Hematopoietic multipotent progenitor cell (in vitro differentiated cells): ENCODE results near the gene ADAM19. TPM values are rescaled to one million over a fixed set of nuclear protein-coding genes. Genes with fewer than 3 reads are reported as not detected.

ENCODE experiments used
- DNase-seq, 3 donors: peaks; one replicate each; pipeline ENCODE4 v3.0.0-alpha.2; 2011 to 2015; ENCODE audit warnings: low read depth in 2 of 3, low spot score in 2 of 3
- total RNA-seq: library from RNA; depleted of rRNA; stranded (reverse); fragments of >200 nt; gene quantifications from one replicate; pipeline ENCODE4 v1.2.3, GENCODE V29; 2012

ADAM19 gene
- total RNA-seq, 1 donor, result 2.2 TPM

DNA sequence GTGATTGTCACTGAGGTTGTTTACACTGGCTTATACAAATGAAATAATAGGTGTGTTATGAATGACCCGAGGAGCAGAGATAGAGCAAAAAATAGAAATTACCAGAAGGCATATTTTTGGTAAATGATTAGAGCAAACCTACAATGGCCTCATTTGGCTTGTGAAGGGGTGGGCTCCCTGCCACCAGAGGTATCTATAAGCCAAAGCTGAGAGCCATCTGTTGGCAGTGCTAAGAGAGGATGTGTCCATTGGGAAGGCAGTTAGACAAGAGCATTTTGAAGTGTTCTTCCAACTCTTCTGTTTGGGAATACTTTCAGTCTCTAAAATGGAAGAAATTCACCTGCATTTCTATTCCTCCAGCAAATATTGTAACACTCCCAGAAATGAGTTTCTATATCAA, 104.9 kb downstream of the ADAM19 start:
- no peak for DNase-seq

DNA sequence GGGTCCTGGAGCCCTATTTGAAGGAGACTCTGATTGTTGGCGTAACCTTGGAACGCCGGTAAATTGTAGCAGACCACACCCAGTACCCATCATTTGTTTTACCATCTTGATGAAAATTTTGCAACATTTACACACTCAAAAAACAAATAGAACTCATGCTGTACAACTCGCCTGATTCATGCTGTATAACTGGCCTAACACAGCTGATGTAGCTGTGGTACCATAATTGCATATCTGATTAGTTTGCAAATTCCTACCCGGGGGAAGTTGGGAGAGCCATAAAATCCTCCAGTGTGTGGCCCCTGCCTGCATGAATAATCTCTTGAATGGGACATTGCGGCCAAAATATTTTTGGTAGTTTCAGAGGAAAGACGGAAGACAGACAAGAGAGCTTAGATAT, 105.9 kb downstream of the ADAM19 start:
- no peak for DNase-seq

DNA sequence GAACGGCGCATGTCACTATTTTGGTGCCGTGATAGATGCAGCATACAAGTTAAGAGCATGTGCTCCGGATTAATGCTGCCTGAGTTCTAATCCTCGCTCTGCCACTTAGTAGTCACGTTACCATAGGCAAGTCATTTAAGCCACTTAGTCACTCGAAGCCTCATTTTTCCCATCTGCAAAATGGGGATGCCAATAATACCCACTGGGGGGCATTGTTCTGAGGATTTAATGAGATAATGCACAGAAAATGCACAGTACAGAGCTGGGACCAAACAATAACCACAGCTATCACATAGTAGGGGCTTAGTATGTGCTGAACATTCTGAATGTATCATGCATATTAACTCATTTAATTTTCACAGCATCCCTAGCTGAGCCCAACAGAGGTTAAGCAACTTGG, 106.5 kb downstream of the ADAM19 start:
- DNase-seq, result no peak

DNA sequence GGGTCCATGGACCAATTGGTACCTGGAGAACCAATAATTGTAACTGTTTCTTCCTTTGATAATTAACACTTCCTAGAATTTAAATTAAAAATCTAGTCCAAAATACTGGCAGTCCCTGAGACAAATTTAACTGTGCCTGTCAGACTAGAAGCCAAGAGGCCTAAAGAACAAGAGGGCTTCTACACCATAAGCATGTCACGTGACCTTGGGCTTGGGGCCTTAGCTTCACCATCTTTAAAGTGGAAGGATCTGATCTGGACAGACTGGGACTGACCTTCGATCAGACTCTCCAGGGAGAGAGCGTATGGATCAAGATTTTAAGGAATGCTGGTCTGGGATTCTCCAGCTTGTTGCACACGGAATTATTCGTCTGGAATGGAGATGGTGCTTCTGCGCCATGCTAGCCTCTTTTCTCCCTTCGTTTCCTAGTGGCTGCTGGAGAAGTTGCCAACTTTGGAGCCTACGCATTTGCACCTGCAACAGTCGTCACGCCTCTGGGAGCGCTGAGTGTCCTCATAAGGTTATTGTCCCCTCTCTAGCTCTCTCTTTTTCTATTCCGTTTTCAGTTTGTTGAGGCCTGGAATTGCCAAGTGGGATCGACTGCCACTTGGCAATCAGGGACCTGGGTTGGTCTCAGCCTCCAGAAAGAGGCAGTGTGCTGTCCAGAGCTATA, 107.1 kb downstream of the ADAM19 start:
- no peak for DNase-seq

DNA sequence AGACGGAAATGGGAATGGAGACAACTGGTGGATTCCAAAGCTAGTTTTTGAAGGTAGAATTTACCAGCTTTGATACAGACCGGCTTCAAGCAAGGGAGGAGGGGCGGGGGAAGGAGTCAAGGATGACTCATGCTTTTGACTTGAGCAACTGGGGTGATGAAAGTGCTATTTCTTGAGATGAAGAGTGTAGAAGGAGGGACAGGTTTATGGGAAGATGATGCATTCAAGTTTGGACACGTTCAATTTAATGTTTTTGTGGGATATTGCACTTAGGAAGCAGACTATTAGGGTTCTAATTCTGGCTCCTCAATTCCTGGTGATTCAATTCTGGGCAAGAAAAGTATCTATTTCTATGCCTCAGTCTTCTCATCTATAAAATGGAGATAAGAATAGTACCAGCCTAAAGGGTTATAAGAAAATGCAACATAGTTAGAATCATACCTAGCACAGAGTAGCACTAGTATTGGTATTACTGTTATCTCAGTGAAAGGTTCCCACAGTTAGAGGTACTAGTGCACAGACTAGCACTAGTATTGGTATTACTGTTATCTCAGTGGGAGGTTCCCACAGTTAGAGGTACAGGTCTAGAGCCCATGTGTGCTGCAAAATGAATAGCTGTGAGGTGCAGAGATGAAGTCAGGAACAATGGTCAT, 110.9 kb downstream of the ADAM19 start:
- peak in 2 of 3 donors; percentile 53 to 75 for DNase-seq

DNA sequence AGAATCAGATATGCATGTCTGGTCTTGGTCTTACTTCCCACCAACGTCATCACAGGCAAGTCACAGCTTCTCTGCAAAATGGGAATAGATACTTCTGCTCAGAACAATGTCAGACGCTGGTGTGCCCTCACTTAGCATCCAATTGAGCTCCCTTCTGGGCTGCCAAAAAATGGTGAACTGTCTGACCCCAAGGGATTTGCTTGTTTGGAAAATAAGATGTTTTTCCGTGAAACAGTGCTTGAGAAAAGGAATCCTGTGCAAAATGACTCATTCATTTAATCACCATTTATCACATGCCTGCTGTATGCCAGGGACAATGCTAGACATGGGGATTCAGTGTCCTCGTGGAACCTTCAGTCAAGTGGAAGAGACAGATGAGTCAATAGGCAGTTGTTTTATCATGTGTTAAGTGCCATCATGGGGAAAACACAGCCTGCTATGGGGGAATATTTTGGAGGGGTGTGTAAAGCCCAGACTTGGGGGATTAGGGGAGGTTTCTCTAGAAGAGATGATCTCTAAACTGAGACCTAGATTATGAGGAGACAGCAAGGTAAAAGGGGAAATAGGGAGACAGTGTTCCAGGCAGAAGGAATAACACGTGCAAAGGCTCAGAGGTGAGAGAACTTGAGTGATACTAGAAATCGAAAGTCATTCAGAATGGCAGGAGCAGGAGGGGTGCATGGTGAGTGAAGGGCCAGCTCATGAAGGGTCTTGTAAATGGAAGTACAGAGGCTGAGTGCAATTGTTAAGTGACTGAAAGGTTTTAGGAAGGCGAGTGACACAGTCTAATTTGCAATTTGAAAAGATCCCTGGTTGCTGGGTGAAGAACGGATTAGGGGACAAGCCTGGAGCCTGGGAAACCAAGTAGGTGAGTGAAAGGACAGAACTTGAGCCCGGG, 111.7 kb downstream of the ADAM19 start:
- no peak for DNase-seq

DNA sequence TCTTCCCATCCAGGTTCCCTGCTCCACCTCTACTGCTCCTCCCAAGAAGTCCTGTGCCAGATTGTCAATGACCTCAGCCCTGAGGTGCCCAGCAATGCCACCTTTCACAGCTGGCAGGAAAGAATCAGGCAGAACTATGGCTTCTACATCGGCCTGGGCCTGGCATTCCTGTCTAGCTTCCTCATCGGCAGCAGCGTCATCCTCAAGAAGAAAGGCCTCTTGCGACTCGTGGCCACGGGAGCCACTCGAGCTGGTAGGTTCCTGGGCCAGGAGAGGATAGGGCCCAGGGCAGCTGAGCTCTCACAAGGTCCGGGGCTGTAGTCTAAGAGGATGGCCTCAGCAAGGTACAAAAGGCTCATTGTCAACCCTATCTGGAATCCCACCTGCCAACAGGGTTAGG, 112.5 kb downstream of the ADAM19 start:
- DNase-seq, result no peak

DNA sequence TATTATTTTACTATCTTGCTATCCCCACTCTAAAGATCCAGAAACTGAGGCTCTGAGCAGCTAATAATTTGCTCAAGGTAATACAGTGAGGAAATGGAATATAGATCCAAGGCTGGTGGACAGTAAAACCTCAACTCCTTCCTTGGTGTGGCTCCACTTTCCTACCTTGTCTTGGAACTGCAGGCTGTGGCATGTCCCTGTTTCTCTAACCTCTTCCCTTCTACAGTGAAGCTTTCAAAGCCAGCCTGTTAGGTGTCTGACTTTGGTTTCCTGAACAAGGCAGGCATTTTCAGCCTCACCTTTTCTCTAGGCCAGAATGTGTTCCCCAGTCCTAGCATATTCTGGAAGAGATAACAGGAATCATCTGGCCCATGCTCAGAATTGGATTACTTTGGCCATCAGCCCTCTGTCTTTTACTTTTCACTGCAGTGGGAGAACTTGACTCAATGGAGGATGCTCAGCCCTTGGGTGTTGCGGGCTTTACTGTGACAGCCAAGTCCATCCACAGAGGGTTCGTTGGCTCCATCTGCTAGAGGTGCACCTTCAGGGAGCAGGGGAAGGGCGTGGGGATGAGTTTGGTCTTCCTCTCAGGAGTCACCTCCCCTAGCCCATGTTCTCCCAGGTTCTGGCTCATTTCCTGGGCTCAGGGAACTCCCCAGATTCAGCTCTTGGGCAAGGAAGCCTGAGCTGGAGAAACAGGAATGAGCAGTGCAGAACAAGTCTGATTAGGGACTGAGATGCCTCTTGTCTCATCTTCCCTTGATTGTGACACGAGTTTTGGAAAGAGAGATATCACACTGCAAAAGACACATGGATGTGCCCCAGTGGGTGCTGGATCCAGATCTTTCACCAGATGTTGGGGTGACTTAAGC, 114.4 kb downstream of the ADAM19 start:
- no peak for DNase-seq

DNA sequence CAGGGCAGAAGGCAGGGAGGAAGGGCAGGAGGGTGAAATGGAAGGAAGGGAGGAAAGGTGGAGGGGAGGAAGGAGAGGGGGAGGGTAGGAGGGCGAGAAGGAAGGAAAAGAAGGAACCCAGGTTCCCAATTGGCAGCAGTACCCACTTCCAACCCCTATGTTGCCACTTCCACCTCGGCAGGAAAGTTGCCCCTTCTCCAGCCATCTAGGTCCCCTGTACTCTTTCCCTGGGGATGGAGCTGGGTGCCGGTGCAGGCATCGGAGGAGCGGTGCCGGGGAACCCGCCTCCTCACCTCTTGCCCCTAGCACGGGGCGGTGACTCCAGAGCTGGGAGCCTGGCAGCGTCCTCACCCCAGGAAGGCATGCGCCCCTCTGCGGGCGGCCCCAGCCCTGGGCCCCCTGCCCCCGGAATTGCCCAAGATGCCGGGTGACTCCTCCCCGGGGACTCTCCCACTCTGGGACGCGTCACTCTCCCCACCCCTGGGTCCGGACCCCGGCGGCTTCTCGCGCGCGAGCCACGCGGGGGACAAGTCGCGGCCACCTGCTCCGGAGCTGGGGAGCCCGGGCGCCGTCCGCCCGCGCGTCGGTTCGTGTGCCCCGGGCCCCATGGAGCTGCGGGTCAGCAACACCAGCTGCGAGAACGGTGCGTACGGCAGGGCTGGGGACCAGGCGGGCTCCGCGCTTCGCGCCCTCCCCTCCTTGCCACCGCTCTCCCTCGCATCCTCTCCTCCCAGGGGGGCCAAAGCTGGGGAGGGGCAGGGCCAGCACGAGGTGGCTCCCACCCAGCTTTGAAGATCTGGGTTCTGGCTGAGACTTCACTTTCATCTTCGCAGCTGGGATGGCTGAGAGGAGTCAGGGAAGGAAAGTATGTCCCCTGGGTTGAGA, 115.6 kb downstream of the ADAM19 start, which contains the start of gene NIPAL4:
TSS of gene NIPAL4 (plus strand) at position 499 of the 885 bp plus-strand sequence. CDS start at position 607, 108 bp downstream.
- DNase-seq, result peak in 2 of 3 donors; percentile 47 to 48

DNA sequence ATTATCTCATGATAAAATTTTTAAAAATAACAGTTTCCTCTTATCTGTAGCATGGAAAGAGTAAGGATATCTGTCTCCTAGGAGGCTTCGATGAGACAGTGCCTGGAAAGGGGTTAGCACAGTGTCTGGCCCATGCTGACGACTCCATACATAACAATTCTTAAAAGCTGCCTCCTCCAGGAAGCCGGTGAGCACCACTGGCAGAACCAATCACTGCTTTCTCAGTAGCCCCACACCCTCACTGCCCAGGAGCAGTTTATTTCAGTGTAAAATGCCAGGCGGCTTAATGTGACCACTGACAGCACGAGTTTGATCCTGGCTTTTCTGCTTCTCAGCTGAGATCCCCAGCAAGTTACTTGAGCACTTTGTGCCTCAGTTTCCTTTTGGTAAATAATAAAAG, 116.7 kb downstream of the ADAM19 start:
- DNase-seq, result no peak

DNA sequence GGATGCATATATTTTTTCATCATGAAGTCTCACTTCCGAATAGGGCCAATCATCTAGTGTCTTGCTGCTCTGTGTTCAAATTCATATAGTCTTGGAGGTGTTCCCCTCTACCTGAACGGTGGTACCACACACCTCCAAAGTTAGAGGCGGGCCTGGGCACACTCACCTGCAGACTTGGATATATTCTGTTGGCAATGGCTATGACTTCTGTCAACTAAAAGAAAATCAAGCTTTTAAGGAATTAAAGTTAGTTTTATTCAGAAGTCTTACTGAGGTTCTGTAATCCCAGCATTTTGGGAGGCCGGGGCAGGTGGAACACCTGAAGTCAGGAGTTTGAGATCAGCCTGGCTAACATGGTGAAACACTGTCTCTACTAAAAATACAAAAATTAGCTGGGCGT, 118.2 kb downstream of the ADAM19 start:
- DNase-seq, result no peak

DNA sequence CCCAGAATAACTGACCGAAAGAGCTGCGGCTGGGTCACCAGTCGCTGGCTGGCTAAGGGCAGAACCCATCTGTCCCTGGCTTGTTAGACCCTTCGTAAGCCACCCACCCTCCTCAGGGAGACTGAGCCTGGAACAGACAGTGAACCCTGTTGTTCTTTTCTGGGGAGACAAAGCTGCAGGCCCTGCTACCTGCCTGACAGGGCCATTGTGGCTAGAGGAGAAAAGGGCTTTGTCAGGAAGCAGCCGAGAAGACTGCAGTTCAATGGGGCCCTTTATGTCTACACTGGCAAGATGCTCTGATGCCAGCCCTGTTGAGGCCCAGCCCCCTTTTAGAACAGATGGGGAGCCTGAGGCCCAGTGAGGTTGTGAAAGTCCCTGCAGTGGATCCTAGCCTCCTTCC, 119.3 kb downstream of the ADAM19 start:
- DNase-seq, result no peak

DNA sequence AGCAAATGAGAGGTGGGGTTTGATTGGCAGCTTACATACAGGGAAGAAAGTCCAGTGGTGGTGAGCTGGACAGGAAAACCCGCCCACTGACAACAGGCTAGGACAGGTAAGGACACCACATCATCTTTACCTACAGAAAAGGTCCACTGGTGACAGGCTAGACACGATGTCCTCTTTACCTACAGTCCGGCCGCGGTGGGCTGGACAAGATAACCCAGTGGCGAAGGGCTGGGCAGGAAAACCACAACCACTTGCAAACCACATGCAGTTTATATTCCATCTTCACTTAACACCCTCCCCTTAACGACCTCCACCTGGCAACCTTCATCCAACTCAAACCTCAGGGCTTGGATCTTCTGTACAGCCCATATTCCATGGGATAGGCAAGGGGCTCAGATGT, 120.5 kb downstream of the ADAM19 start:
- DNase-seq, result no peak

DNA sequence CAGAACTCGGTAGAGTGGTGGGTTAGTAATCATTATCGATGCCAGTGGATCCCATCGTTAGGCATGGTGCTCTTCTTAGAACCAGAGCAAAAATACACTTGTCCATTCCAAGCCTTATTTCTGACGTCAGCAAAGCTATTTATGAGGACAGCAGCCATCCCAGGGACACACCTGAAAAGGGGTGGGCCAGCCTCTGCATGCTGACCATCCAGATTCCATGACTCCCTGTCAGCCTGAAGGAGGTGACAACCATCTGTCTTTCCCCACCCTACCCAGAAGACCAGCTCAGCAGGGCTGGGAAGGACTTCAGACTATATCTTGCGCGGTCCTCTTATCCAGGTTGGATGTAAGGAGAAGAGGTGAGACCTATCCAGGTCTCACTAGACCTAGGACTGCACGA, 121.3 kb downstream of the ADAM19 start:
- DNase-seq, result no peak

DNA sequence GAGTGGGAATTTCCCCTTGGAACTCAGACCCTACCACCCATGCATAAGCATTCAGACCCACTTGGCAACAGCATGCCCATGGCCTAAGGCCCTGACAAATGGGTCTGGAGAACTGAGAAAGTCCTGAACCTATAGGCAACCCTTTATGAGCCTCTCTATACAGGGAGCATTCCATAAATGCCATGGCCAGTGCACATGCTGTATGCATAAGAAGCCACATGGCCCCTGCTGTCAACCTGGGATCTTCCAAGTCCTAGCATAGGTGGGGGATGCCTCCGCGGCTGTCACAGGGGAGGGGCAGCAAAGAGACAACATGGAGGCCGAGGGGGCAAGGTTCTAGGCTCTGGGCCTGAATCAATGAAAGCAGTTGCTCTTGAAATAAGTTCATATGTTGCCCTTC, 123.8 kb downstream of the ADAM19 start:
- no peak for DNase-seq

DNA sequence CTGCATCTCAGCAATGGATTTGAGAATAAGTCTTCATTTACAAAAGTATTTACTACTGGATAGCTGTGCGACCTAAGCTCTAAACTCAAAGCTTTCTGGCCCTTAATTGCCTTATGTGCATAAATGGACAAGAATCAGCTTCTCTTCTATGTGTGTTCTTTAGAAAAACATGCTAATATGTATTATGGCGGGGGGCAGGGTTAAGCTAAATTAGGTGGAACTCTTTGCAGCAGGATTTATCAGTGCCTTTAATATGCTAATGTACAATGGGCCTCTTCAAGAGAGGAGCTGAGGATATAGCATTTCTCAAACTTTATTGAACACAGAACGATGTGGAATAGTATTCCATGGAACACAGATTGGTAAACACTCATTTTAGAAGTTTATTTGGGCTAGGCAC, 125.6 kb downstream of the ADAM19 start:
- no peak for DNase-seq

DNA sequence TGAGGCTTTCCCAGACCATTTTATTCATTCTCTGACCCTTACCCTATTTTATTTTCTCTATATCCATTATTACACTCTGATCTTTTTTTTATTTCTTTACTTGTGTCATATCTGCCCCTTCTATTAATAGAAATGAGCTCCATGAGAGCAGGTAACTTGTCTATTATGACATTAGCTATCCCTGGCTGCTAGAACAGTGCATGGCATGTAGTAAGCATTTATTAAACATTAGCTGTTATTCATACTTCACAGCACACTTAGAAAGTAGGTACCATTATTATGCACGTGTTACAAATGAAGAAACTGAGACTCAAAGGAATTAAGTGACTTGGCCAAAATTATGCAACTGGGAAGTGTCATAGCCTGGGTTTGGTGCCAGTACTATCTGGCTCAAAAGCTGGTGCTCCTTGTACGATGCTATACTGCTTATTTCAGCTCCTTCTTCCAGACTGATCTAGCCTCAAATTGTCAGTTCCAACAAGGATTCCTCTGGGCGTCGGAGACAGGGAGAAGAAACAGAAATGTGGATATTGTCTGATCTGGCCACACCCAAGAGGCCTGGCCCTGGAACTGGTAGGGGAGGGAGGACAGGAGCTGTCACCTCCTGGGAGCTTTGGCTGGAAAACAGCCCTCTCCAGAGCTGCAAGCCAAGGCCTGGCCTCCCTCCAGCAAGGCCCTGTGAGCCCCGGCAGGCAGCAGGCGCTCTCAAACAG, 126.4 kb downstream of the ADAM19 start:
- no peak for DNase-seq

DNA sequence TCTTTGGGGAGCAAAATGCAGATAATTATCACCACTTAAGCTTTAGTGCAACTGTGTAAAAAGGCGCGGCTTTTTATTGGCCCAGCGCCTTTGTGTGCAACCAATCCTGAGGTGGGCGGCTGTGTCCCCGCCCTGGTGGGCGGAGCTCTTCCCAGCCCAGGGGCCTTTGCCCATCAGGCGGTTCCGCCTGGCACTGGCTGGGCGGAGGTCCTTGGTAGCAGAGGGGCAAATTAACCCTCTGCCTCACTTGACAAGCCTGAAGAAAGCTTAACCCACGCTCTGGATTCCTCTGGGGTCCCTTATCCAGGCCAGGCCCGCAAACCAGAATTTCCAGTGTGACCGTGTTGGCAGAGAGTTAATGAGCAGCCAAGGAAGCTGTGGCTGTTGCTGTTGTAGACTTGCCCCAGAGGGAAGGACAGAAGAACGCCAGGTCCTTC, 128.4 kb downstream of the ADAM19 start:
- DNase-seq, result no peak

DNA sequence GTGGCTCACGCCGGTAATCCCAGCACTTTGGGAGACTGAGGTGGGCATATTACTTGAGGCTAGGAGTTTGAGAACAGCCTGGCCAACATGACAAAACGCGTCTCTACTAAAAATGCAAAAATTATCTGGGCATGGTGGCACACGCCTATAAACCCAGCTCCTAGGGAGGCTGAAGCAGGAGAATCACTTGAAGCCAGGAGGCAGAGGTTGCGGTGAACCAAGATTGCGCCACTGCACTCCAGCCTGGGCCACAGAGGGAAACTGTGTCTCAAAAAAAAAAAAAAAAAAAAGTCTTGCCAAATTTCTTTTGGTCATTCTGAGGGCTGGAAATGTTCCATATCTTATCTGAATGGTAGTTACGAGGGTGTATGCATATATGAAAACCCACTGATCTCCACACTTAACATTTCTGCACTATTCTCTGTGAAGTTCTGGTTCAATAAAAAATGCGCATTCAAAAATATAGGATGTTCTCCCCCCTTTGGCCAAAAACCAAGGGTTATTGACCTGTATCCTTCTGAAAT, 129.1 kb downstream of the ADAM19 start:
- no peak for DNase-seq
